H1 (cell line): ENCODE results near the gene EFCAB6. TPM values are rescaled to one million over a fixed set of nuclear protein-coding genes. Genes with fewer than 3 reads are reported as not detected.

Experiments
- CEBPB ChIP-seq: IDR thresholded peaks from 2 replicates; pipeline ENCODE4 v1.6.1; 2012; ENCODE audit warnings: low read depth, low read length
- CHD1 ChIP-seq: IDR thresholded peaks from 2 replicates; pipeline ENCODE4 v1.6.1; 2012; ENCODE audit warnings: low read depth, low read length, improper control_type of control experiment
- CREB1 ChIP-seq: IDR thresholded peaks from 2 replicates; pipeline ENCODE4 v1.6.1; 2012; ENCODE audit warnings: inconsistent platforms
- POLR2A ChIP-seq, 2 experiments: IDR thresholded peaks; 1 replicate in 1 of 2; 2 replicates in 1 of 2; pipeline ENCODE4 v1.6.1; 2011; ENCODE audit warnings: low read depth in 2 of 2, low read length in 2 of 2, mild to moderate bottlenecking in 2 of 2; ENCODE audit errors: control extremely low read depth in 1 of 2
- RAD21 ChIP-seq, 2 experiments: IDR thresholded peaks in 1 of 2; conservative IDR thresholded peaks in 1 of 2; 2 replicates each; pipeline ENCODE4 v1.6.1; 2011; ENCODE audit warnings: low read depth in 2 of 2, low read length in 2 of 2, improper control_type of control experiment in 1 of 2, inconsistent platforms in 1 of 2, mild to moderate bottlenecking in 1 of 2, moderate library complexity in 1 of 2
- RNF2 ChIP-seq: fragments of 200-900, 300-1000 bp; sonication (generic); IDR thresholded peaks from 2 replicates; pipeline ENCODE4 v1.7.1; 2016; ENCODE audit warnings: borderline replicate concordance, low read depth, mild to moderate bottlenecking, antibody characterized with exemption, low read length; ENCODE audit not compliant: poor library complexity, severe bottlenecking; ENCODE audit errors: missing control alignments
- SAP30 ChIP-seq: fragments of 300-600 bp; sonication (generic); IDR thresholded peaks from 2 replicates; pipeline ENCODE4 v1.7.1; 2012; ENCODE audit warnings: low read length, moderate library complexity, mild to moderate bottlenecking, inconsistent platforms; ENCODE audit not compliant: insufficient read depth, insufficient replicate concordance
- SIRT6 ChIP-seq: IDR thresholded peaks from one replicate; pipeline ENCODE4 v1.7.1; 2012; ENCODE audit warnings: low read length, inconsistent platforms
- SP1 ChIP-seq: IDR thresholded peaks from 2 replicates; pipeline ENCODE4 v1.6.1; 2011; ENCODE audit warnings: low read depth, low read length
- TBP ChIP-seq: IDR thresholded peaks from 2 replicates; pipeline ENCODE4 v1.6.1; 2011; ENCODE audit warnings: low read depth, low read length, improper control_type of control experiment
- YY1 ChIP-seq: IDR thresholded peaks from 2 replicates; pipeline ENCODE4 v1.6.1; 2011; ENCODE audit warnings: low read depth, mild to moderate bottlenecking, low read length
- polyA plus RNA-seq, 7 experiments: library from polyadenylated mRNA; depleted of rRNA in 3 of 7; stranded (reverse) in 5 of 7; unstranded in 2 of 7; fragments of >200 nt in 5 of 7; fragments of 200-250 nt in 2 of 7; gene quantifications; 1 replicate in 5 of 7; 2 replicates in 1 of 7; 4 replicates in 1 of 7; pipeline versions ENCODE4 v1.2.1 to v1.2.3, GENCODE V29; 2011 to 2013; ENCODE audit warnings: missing spikeins in 2 of 7, mixed read lengths in 2 of 7
- total RNA-seq: library from RNA; stranded (reverse); fragmentation: NEBNext Ultra II Directional; extraction: Animal tissue kit (Norgen Biotek cat#: 25700); gene quantifications from 2 replicates; pipeline ENCODE4 v1.2.1, GENCODE V29; 2021

The EFCAB6 gene
- total and polyA plus RNA-seq, 2 of the 8 experiments (the other 6 are each of a cell fraction or from before 2014, with no cell fraction given) = 0.32 to 1.7 TPM

GRCh38 chr22:43848366-43849171 lies 36.5 kb upstream of the EFCAB6 start (continued):
- TF ChIP-seq SIRT6 (no peak), RNF2 (no peak), SP1 (no peak), YY1 (no peak), RAD21 (IDR thresholded peaks at IDR 0.05 in 1 of 2, conservative IDR thresholded peaks at IDR 0.05 in 1 of 2; ENCODE audit: low read depth in 2 of 2, low read length in 2 of 2) (peak; percentile 26 to 44), CREB1 (no peak), POLR2A (IDR thresholded peaks at IDR 0.05; ENCODE audit: control extremely low read depth in 1 of 2, low read depth in 2 of 2, low read length in 2 of 2) (no peak), TBP (no peak), SAP30 (no peak), CHD1 (no peak), CEBPB (no peak)
